NOMO-1 (cell line): Measurements from ENCODE around the gene VPS13D.
A peak's percentile ranks its signal among the peaks of the same experiment; 100 is the strongest.

Source experiments
- DNase-seq, 2 experiments: peaks; one replicate each; lab custom pipeline; 2025; ENCODE audit not compliant: unreplicated experiment in 2 of 2; lab: John Stamatoyannopoulos, UW

Gene VPS13D

GRCh38 chr1:12417389-12417788, 187.6 kb downstream of the VPS13D start:
- no peak for DNase-seq

GRCh38 chr1:12420171-12420570, 190.3 kb downstream of the VPS13D start:
- DNase-seq = peak; percentile 15 to 58

GRCh38 chr1:12422488-12422887, 192.7 kb downstream of the VPS13D start:
- DNase-seq = no peak

DNA sequence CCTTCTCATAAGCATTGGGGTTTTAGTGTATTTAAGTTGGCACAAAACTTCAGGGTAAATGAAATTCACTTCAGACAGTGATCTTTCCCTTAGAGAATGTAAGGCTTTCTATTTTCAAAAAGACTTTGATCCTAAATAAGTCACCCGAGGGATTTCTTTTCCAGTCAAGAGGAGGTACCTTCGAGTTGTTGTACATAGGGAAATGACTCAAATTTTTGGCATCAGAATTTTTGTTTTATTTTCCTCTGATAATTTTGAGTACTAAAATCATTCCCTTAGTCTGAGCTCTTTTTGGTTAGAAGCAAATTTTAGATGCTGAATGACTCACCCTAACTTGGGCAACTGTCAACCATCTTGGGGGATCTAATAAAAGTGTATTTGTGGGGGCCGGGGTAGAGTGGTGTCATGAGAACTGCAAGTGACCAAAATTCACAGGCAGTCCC, 194.3 kb downstream of the VPS13D start:
- DNase-seq = no peak

DNA sequence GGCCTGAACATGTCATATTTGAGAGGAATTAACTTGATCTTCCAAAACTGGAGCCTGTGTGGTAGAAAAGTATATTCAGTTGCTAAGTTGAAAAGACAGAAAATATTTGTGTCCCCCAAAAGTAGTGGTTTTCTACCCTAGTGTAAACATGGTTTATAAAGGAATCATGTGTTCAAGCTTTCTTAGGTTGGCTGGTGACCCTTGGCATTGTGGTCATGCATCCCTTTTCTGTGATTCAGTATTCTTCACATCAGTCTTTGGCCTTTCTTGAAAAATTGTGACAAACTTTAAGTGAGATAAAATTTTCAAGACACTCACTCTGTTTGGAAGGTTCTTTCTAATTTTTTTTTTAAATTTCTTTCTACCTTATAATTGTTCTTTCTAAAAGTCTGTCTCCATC, 195.0 kb downstream of the VPS13D start:
- no peak for DNase-seq

GRCh38 chr1:12426030-12426429, 196.2 kb downstream of the VPS13D start:
- DNase-seq = no peak

DNA sequence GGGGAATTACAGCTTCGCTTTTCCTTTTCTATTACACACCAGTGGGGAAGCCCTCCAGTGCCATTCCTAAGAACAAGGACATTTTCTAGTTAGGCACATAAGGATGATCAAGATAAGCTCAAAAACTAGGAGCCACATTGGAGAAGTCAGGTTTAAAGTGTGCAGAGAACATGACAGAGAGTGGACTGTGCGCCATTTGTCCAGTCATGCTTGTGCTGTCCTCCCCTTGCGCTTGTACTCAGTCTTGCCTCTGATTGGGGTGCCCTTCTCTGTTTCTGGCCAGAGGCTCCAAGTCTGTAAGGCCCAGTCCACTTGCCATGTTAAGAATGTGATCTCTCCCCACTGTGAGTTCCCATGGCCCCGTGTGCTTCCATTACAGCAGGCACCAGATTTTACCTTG, 198.5 kb downstream of the VPS13D start:
- no peak for DNase-seq

- no peak for DNase-seq
These were observed 200.7 kb downstream of the VPS13D start for GRCh38 chr1:12430525-12430924.

- no peak for DNase-seq
These were observed 203.1 kb downstream of the VPS13D start for GRCh38 chr1:12432897-12433296.

DNA sequence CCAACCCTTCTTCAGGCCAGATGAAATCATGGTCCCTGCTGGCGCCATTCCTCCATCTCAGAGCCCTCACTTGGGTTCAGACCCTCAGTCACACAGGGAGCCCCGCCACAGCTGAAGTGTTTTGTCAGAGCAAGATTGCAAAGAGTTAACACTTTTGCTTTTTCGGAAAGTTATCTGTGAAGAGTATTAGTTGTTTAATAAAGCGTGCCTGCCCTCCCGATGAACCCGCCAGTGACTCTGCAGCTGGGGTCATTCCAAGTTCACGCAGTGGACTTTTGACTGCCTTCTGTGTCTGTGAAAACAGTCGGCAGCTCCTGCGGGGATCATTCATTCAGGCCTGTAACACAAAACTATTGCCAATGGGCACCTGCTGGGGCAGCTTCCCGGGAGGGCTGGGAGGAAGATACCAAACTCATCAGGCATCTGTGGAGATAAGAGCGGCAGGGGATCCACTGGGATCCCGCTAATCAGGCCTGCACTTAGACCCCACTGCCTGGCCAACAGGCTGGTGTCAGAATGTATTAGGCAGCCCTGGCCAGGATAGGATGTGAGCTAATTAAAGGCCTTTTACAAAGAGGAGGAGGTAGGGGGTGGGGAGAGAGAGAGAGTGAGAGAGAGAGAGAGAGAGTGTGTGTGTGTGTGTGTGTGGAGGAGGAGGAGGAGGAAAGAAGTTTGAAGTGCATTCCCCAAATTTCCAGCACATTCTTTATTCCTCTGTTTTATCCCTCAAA, 203.7 kb downstream of the VPS13D start:
- no peak for DNase-seq

GRCh38 chr1:12434174-12434573, 204.3 kb downstream of the VPS13D start:
- no peak for DNase-seq

DNA sequence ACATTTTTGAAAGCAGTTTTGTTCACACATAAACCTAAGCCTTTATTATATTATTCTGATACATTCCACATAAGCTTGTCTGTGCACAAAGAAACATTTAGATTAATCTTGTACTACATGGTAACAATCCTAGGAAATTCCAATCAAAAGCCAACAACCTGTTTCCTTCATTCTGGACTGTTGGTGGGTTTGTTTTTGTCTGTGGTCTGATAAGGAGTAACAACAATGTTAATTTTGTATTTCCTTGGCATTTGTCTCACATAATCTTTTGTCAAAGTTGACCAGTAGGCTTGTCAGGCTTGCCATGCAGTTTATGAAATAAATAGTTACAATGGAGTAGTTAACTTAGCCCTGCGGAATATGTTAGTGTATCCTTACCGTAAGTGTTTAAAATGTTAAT, 204.9 kb downstream of the VPS13D start:
- no peak for DNase-seq

- no peak for DNase-seq
These were observed 206.0 kb downstream of the VPS13D start for GRCh38 chr1:12435639-12436344.

DNA sequence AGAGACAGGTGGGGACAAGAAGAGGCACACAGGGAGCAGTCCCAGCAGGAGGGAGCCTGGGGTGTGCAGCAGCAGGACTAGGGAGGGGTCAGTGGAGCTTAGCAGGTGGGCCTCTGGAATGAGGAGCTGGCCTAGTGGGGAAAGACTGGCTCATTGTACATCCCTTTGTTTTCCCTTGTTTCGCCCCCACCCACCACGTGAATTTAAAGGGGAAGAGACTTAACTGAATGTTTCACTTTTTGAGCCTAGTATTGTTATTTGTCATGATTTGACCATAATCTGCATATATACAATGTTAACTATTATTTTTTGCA, 206.5 kb downstream of the VPS13D start:
- DNase-seq = no peak

GRCh38 chr1:12436817-12437599, 207.2 kb downstream of the VPS13D start:
- no peak for DNase-seq

DNA sequence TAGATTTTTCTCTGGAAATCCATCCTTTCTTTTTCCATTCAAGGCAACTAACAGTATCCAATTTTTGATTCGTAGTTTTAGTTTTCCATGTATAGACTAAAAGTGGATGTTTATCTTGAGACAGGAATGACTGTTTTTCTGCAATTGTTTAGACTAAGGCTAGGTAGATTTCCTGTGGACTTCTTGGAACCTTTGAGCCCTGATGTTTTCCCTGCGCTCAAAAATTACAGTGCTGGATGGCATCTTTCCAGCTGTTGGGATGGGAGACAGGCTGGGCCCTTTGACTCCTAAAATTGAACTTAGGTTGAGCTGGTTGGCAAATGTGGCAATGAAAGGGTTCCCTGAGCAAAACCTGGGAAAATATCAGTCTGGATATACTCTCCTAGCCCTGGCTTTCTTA, 207.8 kb downstream of the VPS13D start:
- DNase-seq = no peak

DNA sequence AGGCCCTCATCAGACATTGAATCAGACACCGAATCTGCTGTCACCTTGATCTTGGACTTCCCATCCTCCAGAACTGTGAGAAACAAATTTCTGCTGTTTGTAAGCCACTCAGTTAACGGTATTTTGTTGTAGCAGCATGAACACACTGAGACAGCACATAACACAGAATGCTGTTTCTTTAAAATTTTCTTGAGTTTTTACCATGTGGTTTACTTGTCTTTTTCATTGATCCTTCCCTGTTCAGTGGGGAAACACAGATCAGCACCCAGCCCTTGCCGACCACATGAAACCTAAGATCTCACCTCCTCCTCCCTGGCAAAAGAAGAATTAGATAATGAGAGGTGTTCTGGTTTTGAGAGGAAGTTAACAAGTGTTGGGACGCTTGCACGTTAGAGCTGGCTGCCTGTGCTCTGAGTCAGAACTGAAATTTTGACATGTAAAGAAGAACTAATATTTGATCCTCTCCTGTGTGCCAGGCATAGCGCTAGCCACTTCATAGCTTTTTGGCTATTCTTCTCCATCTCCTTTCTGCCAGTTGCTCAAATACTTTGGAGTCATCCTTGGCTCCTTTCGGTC, 208.6 kb downstream of the VPS13D start:
- peak in 1 of 2 experiments; percentile 6 for DNase-seq

GRCh38 chr1:12439073-12439472, 209.2 kb downstream of the VPS13D start:
- no peak for DNase-seq

- DNase-seq = no peak
These were observed 211.7 kb downstream of the VPS13D start for GRCh38 chr1:12441414-12442105.

GRCh38 chr1:12442217-12442616, 212.4 kb downstream of the VPS13D start:
- DNase-seq = no peak

GRCh38 chr1:12443151-12443550, 213.3 kb downstream of the VPS13D start:
- no peak for DNase-seq
